ENCODE results near the gene NXF1.
"Not testable (repeated sequence)": the region's sequence is repeated elsewhere in the genome, so short reads cannot be mapped to it uniquely, and the experiment has no call there.

NXF1 gene

DNA sequence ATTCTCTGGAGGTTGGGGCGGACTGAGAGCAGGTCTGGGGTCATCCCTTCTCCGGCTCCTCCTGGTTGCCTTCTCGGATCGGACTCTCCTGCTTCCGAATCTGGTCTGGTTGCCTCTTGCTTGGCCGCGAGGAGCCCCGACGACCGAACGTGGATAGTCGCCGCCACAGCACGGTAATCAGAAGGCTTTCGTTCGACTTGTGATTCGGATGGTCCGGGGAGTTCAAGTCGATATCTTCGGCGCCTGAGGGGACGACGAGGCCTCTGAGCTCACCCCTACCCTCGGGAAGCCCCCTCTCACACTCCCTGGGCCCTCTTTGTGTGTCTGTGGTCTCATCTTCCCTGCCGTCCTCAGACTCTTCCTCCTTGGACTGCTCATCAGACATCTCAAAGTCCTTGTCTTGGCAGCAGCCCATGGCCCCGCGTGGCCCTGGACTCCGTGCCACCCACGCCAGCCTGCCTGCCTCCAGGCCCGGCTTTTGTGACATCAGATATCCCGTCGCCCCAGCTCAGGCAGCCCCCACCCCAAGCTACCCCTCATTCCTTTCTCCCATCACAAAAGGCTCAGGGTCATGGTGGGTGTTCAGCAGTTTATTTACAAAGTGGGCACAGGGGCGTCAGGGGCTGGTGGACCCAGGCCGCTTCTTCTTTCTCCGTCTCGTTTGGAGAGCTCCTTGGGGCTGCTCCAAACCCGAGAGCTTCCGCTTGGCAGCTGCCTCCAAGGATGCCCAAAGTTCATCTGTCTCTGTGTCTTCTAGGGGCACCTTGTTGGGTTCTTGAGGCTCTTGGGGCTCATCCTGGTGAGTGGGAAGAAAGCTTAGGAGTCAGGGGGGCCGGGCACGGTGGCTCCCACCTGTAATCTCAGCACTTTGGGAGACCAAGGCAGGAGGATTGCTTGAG is 27.3 kb upstream of the NXF1 start, which contains the start of gene TEX54:
TSS of gene TEX54 (minus strand) at position 506 of the 899 bp plus-strand sequence.
- in situ Hi-C loops (cut with MboI; ENCODE audit: low sequenced_read_pairs), result no loop called here

DNA sequence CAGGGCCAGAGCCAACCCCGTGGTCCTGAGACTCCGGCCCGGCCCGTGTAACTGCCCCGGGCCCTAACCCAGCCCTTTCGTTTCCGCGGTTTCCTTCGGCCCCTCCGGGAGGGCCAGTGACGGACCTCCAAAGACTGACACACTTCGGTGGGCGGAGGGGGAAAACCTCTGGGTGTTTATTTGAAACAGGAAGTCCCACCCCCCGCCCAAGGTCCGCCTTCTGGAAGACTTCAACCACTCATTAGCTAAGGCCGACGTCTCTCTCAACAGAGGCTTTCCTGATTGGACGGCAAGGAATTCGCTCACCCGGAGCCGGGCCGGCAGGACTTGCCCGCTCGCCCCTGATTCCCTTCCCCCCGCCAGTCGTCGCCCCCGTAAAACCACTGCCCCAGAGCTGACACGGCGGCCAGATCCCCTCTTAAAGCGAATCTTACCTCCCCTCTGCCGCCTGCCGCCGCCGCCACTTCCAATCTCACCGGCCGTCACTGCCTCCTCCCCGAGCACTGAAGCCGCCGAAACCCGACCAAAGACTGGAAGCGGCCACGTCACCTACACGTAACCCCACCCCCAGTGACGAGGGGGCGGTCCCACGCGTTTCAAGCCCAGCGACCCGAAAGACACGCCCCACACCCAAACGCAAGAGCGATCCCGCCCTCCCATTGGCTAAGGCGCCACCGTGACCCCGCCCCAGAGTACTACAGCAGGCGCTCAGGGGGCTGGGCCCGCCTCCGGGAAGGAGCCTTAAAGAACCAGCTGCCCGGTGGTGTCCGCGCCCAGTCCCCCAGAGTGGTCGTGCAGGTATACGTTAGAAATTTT is 26.5 kb upstream of the NXF1 start, which contains the start of gene STX5:
TSS of gene STX5 (minus strand) at position 532 of the 816 bp plus-strand sequence. CDS start 808 bp downstream, outside the sequence.
- in situ Hi-C loops (cut with MboI; ENCODE audit: low sequenced_read_pairs), result no loop called here

DNA sequence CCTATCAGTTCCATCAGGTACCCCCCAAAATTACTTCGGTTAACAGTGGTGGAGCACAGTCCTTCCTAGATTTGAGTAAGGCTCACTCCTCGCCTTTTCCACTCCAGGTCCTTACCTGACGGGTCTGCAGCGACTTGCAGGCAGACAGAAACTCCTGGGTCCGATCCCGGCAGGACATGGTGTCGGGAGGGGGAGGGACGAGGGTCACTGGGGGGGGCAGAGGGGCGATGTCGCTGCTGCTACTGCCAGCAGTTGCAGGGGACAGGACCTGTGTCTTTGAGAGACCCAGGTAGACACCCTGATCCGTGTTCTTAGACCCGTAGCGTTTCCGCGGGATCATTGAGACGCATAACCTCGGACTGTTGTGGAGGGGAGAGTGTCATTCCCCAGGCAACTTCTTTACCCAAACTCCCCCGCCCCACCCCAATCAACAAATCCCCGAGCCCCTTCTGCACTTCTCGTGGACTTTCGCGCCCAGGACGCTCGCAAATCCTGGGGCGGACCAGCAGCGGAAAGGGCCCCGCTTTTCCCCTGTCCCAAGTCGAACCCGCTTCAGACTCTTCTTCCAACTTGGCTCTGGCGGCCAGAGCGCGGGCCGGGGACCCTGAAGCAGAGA is 25.8 kb upstream of the NXF1 start:
- in situ Hi-C loops (cut with MboI; ENCODE audit: low sequenced_read_pairs), result no loop called here

DNA sequence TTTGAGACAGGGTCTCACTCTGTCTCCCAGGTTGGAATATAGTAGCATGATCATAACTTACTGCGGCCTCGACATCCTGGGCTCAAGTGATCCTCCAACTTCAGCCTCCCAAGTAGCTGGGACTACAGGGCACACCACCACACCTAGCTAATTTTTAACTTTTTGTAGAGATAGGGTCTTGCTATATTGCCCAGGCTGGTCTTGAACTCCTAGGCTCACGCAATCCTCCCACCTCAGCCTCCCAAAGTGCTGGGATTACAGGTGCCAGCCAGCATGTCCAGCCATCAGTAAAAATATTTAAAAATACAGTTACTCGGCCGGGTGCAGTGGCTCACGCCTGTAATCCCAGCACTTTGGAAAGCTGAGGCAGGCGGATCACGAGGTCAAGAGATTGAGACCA is 22.9 kb upstream of the NXF1 start:
- in situ Hi-C loops (cut with MboI; ENCODE audit: low sequenced_read_pairs), result not testable (repeated sequence)

DNA sequence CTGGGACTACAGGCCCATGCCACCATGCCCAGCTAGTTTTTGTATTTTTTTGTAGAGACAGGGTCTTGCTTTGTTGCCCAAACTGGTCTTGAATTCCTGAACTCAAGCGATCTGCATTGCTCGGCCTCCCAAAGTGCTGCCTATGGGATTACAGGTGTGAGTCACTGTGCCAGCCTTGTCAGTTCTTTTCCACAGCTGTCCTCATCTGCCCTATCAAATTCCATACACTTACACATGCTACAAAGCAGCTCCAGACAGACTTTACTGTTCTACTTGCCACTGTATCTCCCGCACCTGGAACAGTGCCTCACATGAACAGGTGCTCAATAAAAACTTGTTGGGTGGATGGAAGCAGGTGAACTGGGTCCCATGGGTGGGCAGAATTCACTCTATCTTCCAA is 18.4 kb upstream of the NXF1 start:
- in situ Hi-C loops (cut with MboI; ENCODE audit: low sequenced_read_pairs), result no loop called here

DNA sequence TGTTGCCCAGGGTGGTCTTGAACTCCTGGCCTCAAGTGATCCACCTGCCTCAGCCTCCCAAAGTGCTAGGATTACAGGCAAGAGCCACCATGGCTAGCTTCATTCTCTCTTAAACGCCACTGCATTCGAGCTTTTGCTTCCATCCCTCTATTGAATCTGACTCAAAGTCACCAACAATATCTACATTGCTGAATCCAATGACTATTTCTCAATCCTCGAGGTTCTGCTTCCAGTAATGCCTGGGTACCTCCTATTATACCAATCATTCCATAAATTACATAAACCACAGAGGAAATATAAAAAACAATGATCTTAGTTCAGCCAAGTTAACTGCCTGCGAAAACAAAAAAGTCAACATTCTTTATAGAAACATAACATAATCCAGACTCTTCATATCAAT is 11.9 kb upstream of the NXF1 start:
- in situ Hi-C loops (cut with MboI; ENCODE audit: low sequenced_read_pairs), result no loop called here

DNA sequence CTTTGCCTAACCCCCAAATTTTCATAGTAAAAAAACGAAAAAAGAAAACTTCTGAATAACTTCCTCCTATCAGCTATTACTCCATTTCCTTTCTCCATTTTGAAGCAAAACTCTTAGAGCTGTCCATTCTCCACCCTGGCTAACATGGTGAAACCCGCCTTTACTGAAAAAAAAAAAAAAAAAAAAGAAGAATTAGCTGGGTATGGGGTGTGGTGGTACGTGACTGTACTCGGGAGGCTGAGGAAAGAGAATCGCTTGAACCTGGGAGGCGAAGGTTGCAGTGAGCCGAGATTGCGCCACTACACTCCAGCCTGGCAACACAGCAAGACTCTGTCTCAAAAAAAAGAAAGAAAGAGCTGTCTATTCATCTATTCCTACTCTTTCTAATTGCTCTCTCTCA is 11.3 kb upstream of the NXF1 start:
- in situ Hi-C loops (cut with MboI; ENCODE audit: low sequenced_read_pairs), result no loop called here

DNA sequence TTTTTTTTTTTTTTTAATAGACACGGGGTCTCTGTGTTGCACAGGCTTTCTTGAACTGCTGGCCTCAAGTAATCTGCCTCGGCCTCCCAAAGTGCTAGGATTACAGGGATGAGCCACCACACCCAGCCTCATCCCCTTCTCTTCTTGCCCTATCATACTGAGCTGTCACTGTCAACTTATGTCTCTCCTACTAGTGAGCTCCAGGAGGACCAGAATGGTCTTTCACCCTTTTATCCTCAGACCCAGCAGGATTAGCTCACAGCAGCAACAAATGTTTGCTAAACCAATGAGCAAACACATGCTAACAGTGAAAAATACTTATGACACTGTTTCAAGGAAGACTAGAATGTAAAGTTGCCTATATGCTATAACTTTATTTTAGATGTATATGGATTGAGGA is 6.4 kb upstream of the NXF1 start:
- in situ Hi-C loops (cut with MboI; ENCODE audit: low sequenced_read_pairs), result no loop called here

DNA sequence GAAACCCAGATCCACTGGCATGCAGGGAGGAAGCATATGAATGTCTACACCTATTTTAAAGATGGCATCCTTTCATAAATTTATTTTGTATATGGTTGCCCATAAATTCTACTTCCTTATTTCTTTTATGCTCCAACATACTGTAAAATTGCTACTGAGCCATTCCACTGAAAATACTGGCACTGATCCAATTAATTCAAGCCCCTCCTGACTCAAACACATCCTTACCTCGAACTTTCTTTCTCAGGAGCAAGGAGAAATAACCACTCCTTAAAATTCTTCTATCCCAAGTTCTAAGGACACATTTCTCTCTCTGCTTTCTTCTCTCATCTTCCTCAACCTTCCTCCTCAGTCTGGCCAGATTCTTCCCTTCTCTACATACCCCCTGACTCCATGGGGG is 5.5 kb upstream of the NXF1 start:
- in situ Hi-C loops (cut with MboI; ENCODE audit: low sequenced_read_pairs), result no loop called here

DNA sequence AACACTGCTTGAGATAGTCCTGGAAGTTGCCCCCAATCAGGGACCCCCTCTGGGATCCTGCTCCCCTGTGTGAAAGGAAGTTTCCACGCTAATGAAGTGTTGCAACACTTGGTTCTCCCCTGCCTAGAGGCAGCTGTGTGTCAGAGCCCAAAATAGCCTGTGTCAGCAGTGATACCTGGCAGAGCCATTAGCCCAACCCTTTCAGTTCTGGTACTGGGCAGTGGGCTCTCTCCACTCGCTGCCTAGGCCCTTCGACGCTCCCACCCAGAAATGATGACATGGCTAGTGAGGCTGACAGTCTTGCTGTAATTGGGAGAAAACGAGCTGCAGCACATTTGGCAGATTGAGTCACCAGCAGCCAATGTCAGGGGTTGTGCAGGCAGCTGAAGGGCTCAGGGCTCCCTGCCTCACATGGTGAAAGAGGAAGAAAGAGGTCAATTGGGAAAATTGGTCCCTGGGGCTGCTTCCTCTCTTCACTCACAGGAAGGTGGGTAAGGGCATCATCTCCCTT is 1.4 kb upstream of the NXF1 start:
- in situ Hi-C loops (cut with MboI; ENCODE audit: low sequenced_read_pairs), result no loop called here

DNA sequence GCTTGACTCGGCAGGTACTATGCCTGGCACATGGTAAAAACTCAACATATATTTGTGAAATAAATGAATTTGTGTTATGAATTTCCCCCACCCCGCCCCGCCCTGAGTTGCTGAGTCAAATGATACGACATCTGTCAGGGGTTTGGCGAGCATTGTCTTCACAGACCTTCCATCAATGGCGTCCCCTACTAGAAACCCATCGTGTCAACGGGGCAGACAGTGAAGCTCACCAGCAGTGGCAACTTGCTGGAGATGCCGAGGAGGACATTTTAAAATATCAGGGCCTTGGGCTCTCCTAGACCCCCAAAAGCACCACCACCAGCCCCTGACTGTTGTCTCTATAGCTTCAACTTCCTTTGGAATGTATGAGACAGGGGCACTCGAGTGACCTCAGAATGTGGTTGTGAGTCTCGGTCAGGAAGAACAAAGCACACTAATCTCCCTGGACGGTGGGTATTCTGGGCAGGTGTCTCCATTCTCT is 761 bp upstream of the NXF1 start:
- in situ Hi-C loops (cut with MboI; ENCODE audit: low sequenced_read_pairs), result no loop called here

DNA sequence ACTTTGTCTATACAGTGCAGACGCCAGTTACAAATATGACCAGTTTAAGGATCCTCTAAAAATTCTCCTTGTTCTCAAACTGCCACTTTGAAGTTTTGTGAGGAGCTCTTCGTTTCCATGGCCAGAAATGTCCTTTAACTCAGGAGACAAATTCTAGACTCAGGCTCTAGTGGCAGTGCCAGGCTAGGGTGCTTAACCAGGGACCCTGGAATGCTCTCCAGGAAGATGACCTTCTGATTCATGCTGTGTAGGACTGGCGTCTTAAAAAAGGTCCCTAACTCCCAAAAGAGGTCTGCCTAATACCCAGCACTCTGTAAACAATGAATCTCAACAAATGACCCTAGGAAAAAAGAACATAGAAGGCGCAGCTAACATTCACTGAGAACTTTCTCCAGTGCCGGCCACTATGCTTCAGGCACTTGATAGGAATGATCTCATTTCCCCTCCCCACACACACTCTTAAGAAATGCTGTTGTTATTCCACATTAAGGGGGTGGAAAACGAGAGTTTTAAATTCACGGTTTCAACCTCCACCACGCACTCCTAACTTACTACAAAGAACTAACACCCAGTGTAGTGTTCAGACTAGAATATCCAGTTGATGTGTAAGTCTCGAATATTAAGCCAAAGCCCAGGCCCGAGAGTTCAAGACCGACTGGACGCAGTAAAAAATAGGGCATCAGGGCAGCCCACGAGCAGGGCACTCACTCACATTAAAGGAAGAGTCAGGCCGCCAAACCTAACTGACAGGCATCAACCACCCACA is 747 bp downstream of the NXF1 start:
- in situ Hi-C loops (cut with MboI; ENCODE audit: low sequenced_read_pairs), result no loop called here

DNA sequence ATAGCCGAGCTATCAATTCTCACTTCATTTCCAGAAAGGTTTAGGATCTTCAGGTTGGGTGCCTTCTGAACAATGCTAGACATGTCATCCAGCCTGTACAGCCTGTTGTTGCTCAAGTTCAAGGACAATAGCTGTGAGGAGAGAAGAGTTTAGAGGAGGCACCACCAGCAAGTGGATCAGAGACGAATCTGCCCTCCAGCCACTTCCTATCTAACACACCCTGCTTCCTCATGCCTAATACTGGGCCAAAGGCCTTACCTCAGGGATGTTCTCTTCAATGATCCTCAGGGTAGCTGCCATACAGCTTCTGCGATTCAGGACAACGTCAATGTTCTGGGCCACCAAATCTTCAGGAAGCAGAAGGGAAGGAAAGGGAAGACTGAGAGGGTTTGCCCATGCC is 4.2 kb downstream of the NXF1 start:
- in situ Hi-C loops (cut with MboI; ENCODE audit: low sequenced_read_pairs), result no loop called here

DNA sequence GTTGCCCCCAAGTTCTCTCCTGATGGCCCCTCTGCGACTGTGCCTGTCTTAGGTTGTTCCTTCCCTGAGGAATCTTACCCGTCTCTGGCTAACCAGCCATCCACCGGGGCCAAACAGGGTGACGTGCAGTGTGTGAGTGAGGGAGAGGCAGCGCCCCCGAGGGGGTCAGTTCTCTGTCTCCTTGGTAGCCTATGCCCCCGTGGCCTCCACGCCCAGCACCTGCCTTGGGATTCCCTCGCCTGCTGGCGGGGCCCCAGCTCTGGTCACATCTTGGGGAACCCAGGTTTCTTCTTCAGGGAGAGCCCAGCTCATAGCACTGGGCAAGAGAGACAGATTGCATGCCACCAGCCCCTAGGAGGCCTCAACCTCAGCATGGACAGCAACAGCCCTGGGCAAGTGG is 5.8 kb downstream of the NXF1 start:
- in situ Hi-C loops (cut with MboI; ENCODE audit: low sequenced_read_pairs), result no loop called here

DNA sequence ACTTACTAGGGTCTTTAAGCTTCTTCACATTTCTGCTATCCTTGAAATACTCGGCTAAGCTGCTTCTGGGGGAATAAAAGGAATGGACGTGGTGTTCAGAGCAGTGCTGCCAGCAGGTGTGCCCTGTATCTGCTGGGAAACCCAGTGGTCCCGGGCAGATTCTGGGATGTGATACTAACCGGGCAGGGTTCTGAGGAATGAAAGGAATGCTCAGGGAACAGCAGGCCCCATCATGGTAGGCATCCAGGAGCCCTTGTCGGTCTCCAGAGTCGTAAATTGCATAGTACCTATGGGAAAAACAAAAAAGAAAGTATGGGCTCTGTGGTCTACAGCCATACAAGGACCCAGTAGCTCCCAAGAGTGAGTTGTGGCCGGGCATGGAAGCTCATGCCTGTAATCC is 9.0 kb downstream of the NXF1 start:
- in situ Hi-C loops (cut with MboI; ENCODE audit: low sequenced_read_pairs), result no loop called here

DNA sequence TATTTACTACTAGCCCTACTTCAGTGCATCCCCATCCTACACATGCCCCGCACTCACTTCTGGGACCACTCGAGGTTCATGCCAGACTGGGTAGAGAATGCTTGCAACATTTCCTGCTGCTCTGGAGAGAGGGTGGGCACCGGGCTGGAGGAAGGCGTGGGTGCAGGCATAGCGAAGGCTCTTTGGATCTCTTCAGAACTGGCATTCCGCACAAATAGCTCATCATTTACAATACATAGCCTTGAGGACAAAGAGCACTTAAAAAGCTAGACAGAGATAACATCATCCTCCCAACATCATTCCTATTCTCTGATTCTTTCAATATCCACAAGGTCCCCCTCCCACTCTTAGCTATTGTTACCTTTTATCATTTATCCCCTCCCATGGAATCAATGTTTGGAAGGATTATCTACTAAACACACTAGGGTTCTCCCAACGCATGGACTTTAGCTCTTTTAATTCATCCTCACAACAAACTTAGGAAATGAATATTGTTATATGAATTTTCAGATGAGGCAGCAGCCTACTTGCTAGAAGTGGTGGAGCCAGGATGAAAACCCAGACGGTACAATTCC is 11.0 kb downstream of the NXF1 start:
- in situ Hi-C loops (cut with MboI; ENCODE audit: low sequenced_read_pairs), result no loop called here

DNA sequence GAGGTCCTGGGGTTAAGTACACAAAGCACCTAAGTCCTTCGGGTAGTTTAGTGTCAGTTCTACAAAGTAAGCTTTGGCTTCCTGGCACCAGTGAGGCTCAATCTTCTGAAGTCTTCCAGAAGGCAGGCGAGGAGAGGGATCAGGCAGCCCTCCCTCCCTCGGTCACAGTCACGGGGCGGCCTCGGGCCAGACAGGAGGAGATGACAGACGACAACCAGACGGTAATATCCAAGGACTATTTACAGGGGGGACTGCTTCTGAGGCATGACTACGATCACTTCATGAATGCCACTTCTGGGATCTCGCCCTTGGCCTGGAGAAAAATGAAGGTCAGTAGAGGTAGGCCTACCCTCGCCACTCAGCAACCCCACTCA is 13.1 kb downstream of the NXF1 start:
- in situ Hi-C loops (cut with MboI; ENCODE audit: low sequenced_read_pairs), result no loop called here

DNA sequence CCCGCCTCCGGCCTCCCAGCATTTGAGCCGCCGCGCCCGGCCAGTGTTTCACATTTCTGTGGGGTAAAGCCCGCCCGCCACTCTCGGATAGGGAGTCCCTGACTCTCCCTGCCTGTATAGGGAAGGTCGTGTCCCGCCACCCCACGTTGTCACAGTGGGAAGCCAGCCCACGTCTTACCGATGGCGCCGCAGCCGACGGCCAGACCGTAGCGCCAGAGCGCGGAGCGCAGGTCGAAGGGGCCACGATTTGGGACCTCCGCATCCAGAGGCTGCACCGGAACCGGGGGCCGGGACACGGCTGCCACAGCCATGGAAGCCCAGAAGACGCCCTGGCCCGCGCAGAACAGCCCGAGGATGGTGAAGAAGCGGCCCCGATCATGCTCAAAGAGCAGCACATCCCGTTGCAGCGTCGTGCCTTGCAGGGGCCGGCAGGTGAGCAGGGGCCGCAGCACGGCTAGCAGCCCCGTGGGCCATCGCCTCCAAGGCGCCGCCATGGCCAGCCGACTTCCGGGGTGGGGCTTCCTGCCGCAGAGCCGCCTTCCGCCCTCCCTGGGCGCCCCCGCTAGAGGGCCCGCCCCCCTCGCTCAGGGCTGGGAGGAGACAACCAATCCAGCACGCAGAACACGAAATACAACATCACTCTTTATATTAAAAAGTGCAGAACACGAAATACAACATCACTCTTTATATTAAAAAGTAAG is 13.6 kb downstream of the NXF1 start, which contains the start of gene TMEM223:
TSS of gene TMEM223 (minus strand) at position 506 of the 701 bp plus-strand sequence. CDS start at position 494, 12 bp downstream.
- in situ Hi-C loops (cut with MboI; ENCODE audit: low sequenced_read_pairs), result no loop called here

DNA sequence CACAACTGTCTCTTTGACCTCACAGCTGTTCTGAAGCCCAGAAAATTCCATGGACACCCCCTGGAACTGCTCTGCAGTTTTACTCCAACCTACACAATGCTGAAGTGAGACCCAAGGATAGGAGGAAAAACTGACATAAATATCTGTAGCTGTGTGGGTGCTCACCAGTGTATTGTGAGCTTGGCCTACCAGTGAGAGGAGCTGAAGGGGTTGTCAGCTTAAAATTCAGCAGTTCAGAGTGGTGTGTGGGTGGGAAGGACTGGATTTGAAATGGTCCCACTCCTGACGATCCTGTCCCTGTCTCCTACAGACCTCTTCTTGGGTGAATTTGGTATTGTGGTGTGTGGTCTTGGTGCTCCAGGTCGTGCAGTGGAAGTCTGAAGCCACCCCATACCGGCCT is 15.7 kb downstream of the NXF1 start:
- in situ Hi-C loops (cut with MboI; ENCODE audit: low sequenced_read_pairs), result no loop called here
